C4-2B (cell line): ENCODE measurements around the gene KPNA6.

Experiments
- CTCF ChIP-seq: fragments of 450-650 bp; conservative IDR thresholded peaks from 2 replicates; pipeline ENCODE4 v1.5.1; 2017; ENCODE audit warnings: mild to moderate bottlenecking
- ZFX ChIP-seq: fragments of 450-650 bp; IDR thresholded peaks from 2 replicates; pipeline ENCODE4 v1.6.1; 2017

GRCh38 chr1:32062867-32063230 is 45.0 kb upstream of the KPNA6 start:
- no peak for TF ChIP-seq CTCF
- no peak for TF ChIP-seq ZFX
